Astrocyte (in vitro differentiated cells and primary cell): ENCODE results near the gene RELN. TPM values are rescaled to one million over a fixed set of nuclear protein-coding genes. Genes with fewer than 3 reads are reported as not detected.

Source experiments
- DNase-seq: peaks from one replicate; pipeline ENCODE4 v3.0.0-alpha.2; 2010; ENCODE audit warnings: low read depth
- FAIRE-seq: peaks from 2 replicates; lab custom pipeline; 2011; peaks lifted over from hg19 to GRCh38; lab: Jason Lieb, UNC
- H2AFZ ChIP-seq: 2 replicates; pipeline ENCODE4 v1.6.0; 2012; ENCODE audit warnings: low read depth, low read length, inconsistent platforms
- H3K27ac ChIP-seq: 2 replicates; pipeline ENCODE4 v1.5.1; 2011; ENCODE audit warnings: low read depth, low read length, inconsistent platforms
- H3K27me3 ChIP-seq: 2 replicates; pipeline ENCODE4 v1.6.0; 2011; ENCODE audit warnings: low read length, inconsistent platforms; ENCODE audit not compliant: insufficient read depth
- H3K36me3 ChIP-seq: 2 replicates; pipeline ENCODE4 v1.5.1; 2011; ENCODE audit warnings: low read length, inconsistent platforms; ENCODE audit not compliant: insufficient read depth
- H3K4me1 ChIP-seq: 2 replicates; pipeline ENCODE4 v1.5.1; 2011; ENCODE audit warnings: low read length, inconsistent platforms; ENCODE audit not compliant: insufficient read depth
- H3K4me2 ChIP-seq: 2 replicates; pipeline ENCODE4 v1.6.0; 2012; ENCODE audit warnings: low read length, inconsistent platforms
- H3K4me3 ChIP-seq: 2 replicates; pipeline ENCODE4 v1.5.1; 2011; ENCODE audit warnings: low read depth, mild to moderate bottlenecking, low read length, inconsistent platforms; ENCODE audit not compliant: insufficient read depth
- H3K79me2 ChIP-seq: 2 replicates; pipeline ENCODE4 v1.6.0; 2012; ENCODE audit warnings: mild to moderate bottlenecking, low read length, inconsistent platforms; ENCODE audit not compliant: insufficient read depth
- H3K9ac ChIP-seq: 2 replicates; pipeline ENCODE4 v1.6.0; 2012; ENCODE audit warnings: mild to moderate bottlenecking, low read length, inconsistent platforms
- H3K9me3 ChIP-seq: 2 replicates; pipeline ENCODE4 v1.5.1; 2012; ENCODE audit warnings: low read depth, mild to moderate bottlenecking, low read length, inconsistent platforms; ENCODE audit not compliant: insufficient read depth
- H4K20me1 ChIP-seq: 2 replicates; pipeline ENCODE4 v1.6.0; 2012; ENCODE audit warnings: low read length, inconsistent platforms; ENCODE audit not compliant: insufficient read depth
- H3K27ac Mint-ChIP-seq: one replicate; pipeline ENCODE4 v1.8.0; 2021; ENCODE audit warnings: mild to moderate bottlenecking, mixed read lengths; ENCODE audit not compliant: unreplicated experiment
- H3K27me3 Mint-ChIP-seq: one replicate; pipeline ENCODE4 v1.8.0; 2021; ENCODE audit warnings: low read depth, mixed read lengths; ENCODE audit not compliant: unreplicated experiment
- H3K36me3 Mint-ChIP-seq: one replicate; pipeline ENCODE4 v1.8.0; 2021; ENCODE audit warnings: low read depth, mixed read lengths; ENCODE audit not compliant: unreplicated experiment
- H3K4me1 Mint-ChIP-seq: one replicate; pipeline ENCODE4 v1.8.0; 2021; ENCODE audit warnings: low read depth, mixed read lengths; ENCODE audit not compliant: unreplicated experiment
- H3K4me3 Mint-ChIP-seq: one replicate; pipeline ENCODE4 v1.8.0; 2021; ENCODE audit warnings: mild to moderate bottlenecking, moderate library complexity, mixed read lengths; ENCODE audit not compliant: unreplicated experiment
- H3K9me3 Mint-ChIP-seq: one replicate; pipeline ENCODE4 v1.8.0; 2021; ENCODE audit warnings: mild to moderate bottlenecking, mixed read lengths; ENCODE audit not compliant: unreplicated experiment
- CTCF ChIP-seq: IDR thresholded peaks from 2 replicates; pipeline ENCODE4 v1.5.1; 2011; ENCODE audit warnings: low read depth, mild to moderate bottlenecking, inconsistent platforms, low read length, moderate library complexity; ENCODE audit not compliant: insufficient read depth
- EZH2 ChIP-seq: IDR thresholded peaks from 2 replicates; pipeline ENCODE4 v1.6.1; 2012; ENCODE audit warnings: mild to moderate bottlenecking, low read length, inconsistent platforms; ENCODE audit not compliant: insufficient read depth
- total RNA-seq: library from RNA; stranded (reverse); gene quantifications from 2 replicates; pipeline ENCODE4 v1.2.1, GENCODE V29; 2021

RELN gene
- total RNA-seq, 1 donor from 2014 or later: 0.98 TPM

- TF ChIP-seq CTCF (no peak), EZH2 (no peak)
- no peaks in the 10 kb centered on the region for H3K9me3 Mint-ChIP-seq
- no peak for FAIRE-seq
Measured at GRCh38 chr7:103856929-103857328, 132.5 kb downstream of the RELN start.

GRCh38 chr7:103855671-103856070 is 133.8 kb downstream of the RELN start:
- no peak overlapping the region for H3K4me3 Mint-ChIP-seq
- H3K4me1 ChIP-seq: no peaks in the 10 kb centered on the region
- no peaks in the 10 kb centered on the region for H3K27me3 ChIP-seq
- H3K79me2 ChIP-seq: no peaks in the 10 kb centered on the region
- no peaks in the 10 kb centered on the region for H3K36me3 Mint-ChIP-seq
- H3K4me2 ChIP-seq: no peak overlapping the region
- no peak for DNase-seq
- H3K27me3 Mint-ChIP-seq: peaks cover 6% of the 10 kb centered on the region
- H3K27ac Mint-ChIP-seq: no peak overlapping the region
- FAIRE-seq: no peak
- H3K27ac ChIP-seq: no peak overlapping the region
- no peak overlapping the region for H3K9ac ChIP-seq
- H2AFZ ChIP-seq: no peak overlapping the region
- TF ChIP-seq EZH2: no peak
- TF ChIP-seq CTCF: no peak
- no peaks in the 10 kb centered on the region for H3K4me1 Mint-ChIP-seq
- no peak overlapping the region for H3K4me3 ChIP-seq
- no peaks in the 10 kb centered on the region for H3K36me3 ChIP-seq
- no peaks in the 10 kb centered on the region for H3K9me3 ChIP-seq
- no peaks in the 10 kb centered on the region for H4K20me1 ChIP-seq
- no peaks in the 10 kb centered on the region for H3K9me3 Mint-ChIP-seq

More at GRCh38 chr7:103856929-103857328, 132.5 kb downstream of the RELN start:
- Histone ChIP-seq H3K4me1 (no peaks in the 10 kb centered on the region), H3K27ac (no peak overlapping the region), H3K79me2 (no peaks in the 10 kb centered on the region), H4K20me1 (no peaks in the 10 kb centered on the region), H3K27me3 (no peaks in the 10 kb centered on the region), H3K9ac (no peak overlapping the region), H3K9me3 (no peaks in the 10 kb centered on the region), H3K36me3 (no peaks in the 10 kb centered on the region), H3K4me3 (no peak overlapping the region), H2AFZ (no peak overlapping the region), H3K4me2 (no peak overlapping the region)
- H3K36me3 Mint-ChIP-seq: no peaks in the 10 kb centered on the region
- no peak for DNase-seq
- H3K27me3 Mint-ChIP-seq: peaks cover 6% of the 10 kb centered on the region
- no peak overlapping the region for H3K4me3 Mint-ChIP-seq
- H3K4me1 Mint-ChIP-seq: no peaks in the 10 kb centered on the region
- H3K27ac Mint-ChIP-seq: no peak overlapping the region

GRCh38 chr7:103854611-103855010 is 134.8 kb downstream of the RELN start:
- H3K36me3 Mint-ChIP-seq: no peaks in the 10 kb centered on the region
- H3K4me3 Mint-ChIP-seq: no peak overlapping the region
- H3K36me3 ChIP-seq: no peaks in the 10 kb centered on the region
- H3K4me2 ChIP-seq: no peak overlapping the region
- no peaks in the 10 kb centered on the region for H3K9me3 ChIP-seq
- no peaks in the 10 kb centered on the region for H4K20me1 ChIP-seq
- FAIRE-seq: no peak
- peaks cover 8% of the 10 kb centered on the region for H3K27me3 Mint-ChIP-seq
- no peaks in the 10 kb centered on the region for H3K27me3 ChIP-seq
- TF ChIP-seq EZH2 (no peak), CTCF (no peak)
- H3K9ac ChIP-seq: no peak overlapping the region
- H3K4me1 ChIP-seq: no peaks in the 10 kb centered on the region
- peaks cover 2% of the 10 kb centered on the region for H3K9me3 Mint-ChIP-seq
- no peaks in the 10 kb centered on the region for H3K79me2 ChIP-seq
- H3K27ac Mint-ChIP-seq: no peak overlapping the region
- H3K27ac ChIP-seq: no peak overlapping the region
- no peak for DNase-seq
- no peaks in the 10 kb centered on the region for H3K4me1 Mint-ChIP-seq
- H3K4me3 ChIP-seq: no peak overlapping the region
- H2AFZ ChIP-seq: no peak overlapping the region
